Measurements from ENCODE around the gene DTD1.

DTD1 gene

GRCh38 chr20:18625907-18626655 is 38.2 kb downstream of the DTD1 start:
- intact Hi-C loops (cut with DNase I; ENCODE audit: low total_unique reads) = no loop called here
- Histone ChIP-seq H3K4me3 (no peak overlapping the region), H3K27ac (no peak overlapping the region), H3K9me3 (no peaks in the 10 kb centered on the region), H3K4me1 (peaks cover 0 to 5% (median 0%) of the 10 kb centered on the region in 4 donors), H3K27me3 (no peaks in the 10 kb centered on the region), H3K36me3 (peaks cover 0 to 30% (median 19%) of the 10 kb centered on the region in 3 donors)
- no peak for TF ChIP-seq CTCF (IDR thresholded peaks at IDR 0.05)
- DNase-seq = no peak

DNA sequence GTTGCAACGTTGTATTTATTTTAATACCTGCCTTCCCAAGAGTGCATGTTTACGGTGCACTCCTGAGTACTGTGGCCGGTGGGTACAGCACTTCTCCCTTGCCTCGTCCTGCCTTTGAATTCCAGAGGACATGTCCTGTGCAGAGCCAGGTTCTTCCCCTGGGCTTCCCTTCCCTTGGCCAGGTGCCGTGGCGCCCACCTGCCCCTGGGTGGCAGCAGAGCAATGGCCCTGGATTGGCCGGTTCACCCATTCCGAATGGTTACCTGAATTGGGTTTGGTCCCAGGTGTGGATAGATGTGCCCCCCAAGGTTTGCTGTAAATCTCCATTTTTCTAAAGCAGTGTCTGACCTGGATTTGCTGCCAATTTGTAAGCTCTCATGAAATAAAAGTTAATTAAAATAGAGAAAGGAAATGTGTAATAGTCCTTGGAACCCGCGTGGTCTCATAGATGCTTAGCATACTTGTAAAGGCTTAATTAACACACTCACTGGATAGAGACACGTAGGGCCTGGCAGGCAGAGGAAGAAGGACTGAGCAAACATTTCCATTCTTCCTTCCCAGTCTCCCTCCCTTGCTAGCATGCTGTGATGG is 40.6 kb downstream of the DTD1 start:
- intact Hi-C loops (cut with DNase I; ENCODE audit: low total_unique reads) = no loop called here

GRCh38 chr20:18632196-18632789 is 44.4 kb downstream of the DTD1 start:
- intact Hi-C loops (cut with DNase I; ENCODE audit: low total_unique reads) = loop anchor here (10.0 kb wide), 1 partner anchor 1023 kb away; no protein-coding TSS in a partner anchor
- DNase-seq = peak in 1 of 2 donors; percentile 47
- Histone ChIP-seq H3K4me1 (no peaks in the 10 kb centered on the region), H3K9me3 (no peaks in the 10 kb centered on the region), H3K4me3 (no peak overlapping the region), H3K27ac (no peak overlapping the region), H3K36me3 (peaks cover 0 to 37% (median 17%) of the 10 kb centered on the region in 3 donors), H3K27me3 (no peaks in the 10 kb centered on the region)
- peak; percentile 71 to 72 for TF ChIP-seq CTCF (IDR thresholded peaks at IDR 0.05)

More for the DNA sequence above, 40.6 kb downstream of the DTD1 start:
- peak; percentile 14 to 21 for TF ChIP-seq CTCF (IDR thresholded peaks at IDR 0.05)
- H3K4me3 ChIP-seq = no peak overlapping the region
- peaks cover 0 to 5% (median 0%) of the 10 kb centered on the region in 4 donors for H3K4me1 ChIP-seq
- peaks cover 0 to 36% (median 18%) of the 10 kb centered on the region in 3 donors for H3K36me3 ChIP-seq
- H3K27me3 ChIP-seq = no peaks in the 10 kb centered on the region
- H3K9me3 ChIP-seq = no peaks in the 10 kb centered on the region
- no peak overlapping the region for H3K27ac ChIP-seq
- DNase-seq = no peak

DNA sequence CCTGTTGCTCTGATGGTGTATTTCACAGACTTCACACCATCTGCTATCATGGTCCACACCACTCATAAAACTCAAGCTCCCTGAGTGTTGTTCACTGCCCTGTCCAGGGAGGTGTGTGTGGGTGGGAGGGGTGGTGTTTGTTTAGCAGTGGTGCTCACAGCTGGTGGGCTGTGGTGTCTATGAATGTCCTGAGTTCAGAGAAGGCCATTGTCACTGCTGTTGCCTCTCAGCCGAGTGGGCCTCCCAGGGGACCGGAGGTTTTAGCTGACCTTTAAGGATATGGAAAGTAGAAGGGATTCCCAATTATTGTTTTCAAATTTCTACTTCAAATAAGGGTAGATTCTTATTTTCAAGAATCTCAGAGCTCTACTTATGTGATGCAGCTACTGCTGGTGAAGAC is 45.6 kb downstream of the DTD1 start:
- TF ChIP-seq CTCF (IDR thresholded peaks at IDR 0.05) = no peak
- Histone ChIP-seq H3K9me3 (no peaks in the 10 kb centered on the region), H3K27me3 (no peaks in the 10 kb centered on the region), H3K4me1 (peaks cover 0 to 2% (median 0%) of the 10 kb centered on the region in 4 donors), H3K27ac (no peak overlapping the region), H3K36me3 (peaks cover 0 to 32% (median 11%) of the 10 kb centered on the region in 3 donors), H3K4me3 (no peak overlapping the region)
- DNase-seq = no peak
- intact Hi-C loops (cut with DNase I; ENCODE audit: low total_unique reads) = loop anchor here (10.0 kb wide), 1 partner anchor 1021 kb away; no protein-coding TSS in a partner anchor

GRCh38 chr20:18634501-18634900 is 46.6 kb downstream of the DTD1 start:
- intact Hi-C loops (cut with DNase I; ENCODE audit: low total_unique reads) = loop anchor here (10.0 kb wide), 1 partner anchor 1020 kb away; no protein-coding TSS in a partner anchor
- no peak overlapping the region for H3K27ac ChIP-seq
- DNase-seq = no peak
- H3K36me3 ChIP-seq = peaks cover 0 to 24% (median 9%) of the 10 kb centered on the region in 3 donors
- no peaks in the 10 kb centered on the region for H3K9me3 ChIP-seq
- no peak overlapping the region for H3K4me3 ChIP-seq
- H3K4me1 ChIP-seq = peaks cover 0 to 8% (median 4%) of the 10 kb centered on the region in 4 donors
- TF ChIP-seq CTCF (IDR thresholded peaks at IDR 0.05) = no peak
- no peaks in the 10 kb centered on the region for H3K27me3 ChIP-seq

All from tibial artery (tissue), 4 donors.